ENCODE results near the gene CADM2.

DNA sequence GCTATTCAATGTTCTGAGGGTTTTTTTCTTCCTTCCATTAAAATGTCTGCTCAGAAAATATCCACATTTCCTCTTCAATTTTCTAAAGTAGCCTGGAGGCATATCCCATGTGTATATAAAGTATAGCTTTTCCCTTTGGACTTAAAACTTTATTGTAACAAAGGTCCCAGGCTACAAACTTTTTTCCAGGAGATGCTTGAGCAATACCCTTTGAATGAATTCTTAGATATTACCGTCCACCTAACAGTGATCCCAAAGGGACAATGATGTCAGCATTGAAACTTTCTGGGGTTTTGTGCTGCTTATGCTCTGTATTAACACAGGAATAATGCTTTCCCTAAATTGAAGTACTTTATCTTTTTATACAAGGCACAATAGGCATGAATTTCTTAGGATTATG lies 525.2 kb downstream of the CADM2 start:
- TF ChIP-seq, protein P1, sequence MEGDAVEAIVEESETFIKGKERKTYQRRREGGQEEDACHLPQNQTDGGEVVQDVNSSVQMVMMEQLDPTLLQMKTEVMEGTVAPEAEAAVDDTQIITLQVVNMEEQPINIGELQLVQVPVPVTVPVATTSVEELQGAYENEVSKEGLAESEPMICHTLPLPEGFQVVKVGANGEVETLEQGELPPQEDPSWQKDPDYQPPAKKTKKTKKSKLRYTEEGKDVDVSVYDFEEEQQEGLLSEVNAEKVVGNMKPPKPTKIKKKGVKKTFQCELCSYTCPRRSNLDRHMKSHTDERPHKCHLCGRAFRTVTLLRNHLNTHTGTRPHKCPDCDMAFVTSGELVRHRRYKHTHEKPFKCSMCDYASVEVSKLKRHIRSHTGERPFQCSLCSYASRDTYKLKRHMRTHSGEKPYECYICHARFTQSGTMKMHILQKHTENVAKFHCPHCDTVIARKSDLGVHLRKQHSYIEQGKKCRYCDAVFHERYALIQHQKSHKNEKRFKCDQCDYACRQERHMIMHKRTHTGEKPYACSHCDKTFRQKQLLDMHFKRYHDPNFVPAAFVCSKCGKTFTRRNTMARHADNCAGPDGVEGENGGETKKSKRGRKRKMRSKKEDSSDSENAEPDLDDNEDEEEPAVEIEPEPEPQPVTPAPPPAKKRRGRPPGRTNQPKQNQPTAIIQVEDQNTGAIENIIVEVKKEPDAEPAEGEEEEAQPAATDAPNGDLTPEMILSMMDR (IDR thresholded peaks at IDR 0.05) = no peak
- no peak for TF ChIP-seq POLR2A (IDR thresholded peaks at IDR 0.05)
